ENCODE measurements around the gene PNPLA7. TPM values are rescaled to one million over a fixed set of nuclear protein-coding genes. Genes with fewer than 3 reads are reported as not detected.

PNPLA7 gene
- total and polyA plus RNA-seq, 12 donors, result 0.83 to 22.6 (median 9.4) TPM

DNA sequence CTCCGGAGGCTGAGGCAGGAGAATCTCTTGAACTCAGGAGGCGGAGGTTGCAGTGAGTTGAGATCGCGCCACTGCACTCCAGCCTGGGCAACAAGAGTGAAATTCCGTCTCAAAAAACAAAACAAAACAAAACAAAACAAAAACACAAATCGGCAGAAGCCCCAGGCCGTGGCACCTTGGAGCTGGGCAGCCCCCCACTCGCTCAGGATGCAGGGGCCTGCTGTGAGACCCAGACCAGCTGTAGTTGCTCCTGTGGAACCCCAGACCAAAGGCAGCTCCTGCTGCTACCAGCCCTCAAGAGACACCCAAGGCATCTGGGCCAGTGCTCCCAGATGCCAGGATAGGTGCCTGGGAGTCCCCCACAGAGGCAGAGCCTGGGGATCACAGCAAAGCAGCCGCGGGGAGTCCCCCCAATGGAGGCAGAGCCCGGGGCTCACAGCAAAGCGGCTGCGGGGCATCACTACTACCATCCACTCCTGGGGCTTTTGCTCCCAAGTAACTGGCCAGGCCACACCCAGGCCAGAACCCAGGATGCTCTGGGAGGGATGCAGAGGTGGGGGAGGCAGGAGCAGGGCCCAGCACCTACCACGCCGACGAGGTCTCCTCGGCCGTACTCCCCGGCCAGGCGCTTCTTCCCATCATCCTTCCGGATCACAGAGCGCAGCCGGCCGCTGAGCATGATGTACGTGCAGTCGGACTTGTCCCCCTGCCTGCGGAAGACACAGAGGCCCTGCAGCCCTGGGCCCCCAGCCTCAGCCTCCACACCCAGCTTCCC, 53.4 kb downstream of the PNPLA7 start:
- H3K27ac ChIP-seq, result no peak overlapping the region
- ATAC-seq, result no peak
- peaks cover 0 to 10% (median 0%) of the 10 kb centered on the region in 9 donors for H3K4me1 ChIP-seq
- 96% methylated on average over 27 of the region's 27 CpGs for WGBS, 2 donors
- DNase-seq, result no peak
- no peaks in the 10 kb centered on the region for H3K27me3 ChIP-seq
- H3K9me3 ChIP-seq, result no peaks in the 10 kb centered on the region
- intact Hi-C loops (cut with DNase I), result no loop called here
- no peak overlapping the region for H3K4me3 ChIP-seq
- TF ChIP-seq, protein P1, sequence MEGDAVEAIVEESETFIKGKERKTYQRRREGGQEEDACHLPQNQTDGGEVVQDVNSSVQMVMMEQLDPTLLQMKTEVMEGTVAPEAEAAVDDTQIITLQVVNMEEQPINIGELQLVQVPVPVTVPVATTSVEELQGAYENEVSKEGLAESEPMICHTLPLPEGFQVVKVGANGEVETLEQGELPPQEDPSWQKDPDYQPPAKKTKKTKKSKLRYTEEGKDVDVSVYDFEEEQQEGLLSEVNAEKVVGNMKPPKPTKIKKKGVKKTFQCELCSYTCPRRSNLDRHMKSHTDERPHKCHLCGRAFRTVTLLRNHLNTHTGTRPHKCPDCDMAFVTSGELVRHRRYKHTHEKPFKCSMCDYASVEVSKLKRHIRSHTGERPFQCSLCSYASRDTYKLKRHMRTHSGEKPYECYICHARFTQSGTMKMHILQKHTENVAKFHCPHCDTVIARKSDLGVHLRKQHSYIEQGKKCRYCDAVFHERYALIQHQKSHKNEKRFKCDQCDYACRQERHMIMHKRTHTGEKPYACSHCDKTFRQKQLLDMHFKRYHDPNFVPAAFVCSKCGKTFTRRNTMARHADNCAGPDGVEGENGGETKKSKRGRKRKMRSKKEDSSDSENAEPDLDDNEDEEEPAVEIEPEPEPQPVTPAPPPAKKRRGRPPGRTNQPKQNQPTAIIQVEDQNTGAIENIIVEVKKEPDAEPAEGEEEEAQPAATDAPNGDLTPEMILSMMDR (IDR thresholded peaks at IDR 0.05), result no peak
- H3K36me3 ChIP-seq, result peaks cover 0 to 40% (median 0%) of the 10 kb centered on the region in 9 donors

DNA sequence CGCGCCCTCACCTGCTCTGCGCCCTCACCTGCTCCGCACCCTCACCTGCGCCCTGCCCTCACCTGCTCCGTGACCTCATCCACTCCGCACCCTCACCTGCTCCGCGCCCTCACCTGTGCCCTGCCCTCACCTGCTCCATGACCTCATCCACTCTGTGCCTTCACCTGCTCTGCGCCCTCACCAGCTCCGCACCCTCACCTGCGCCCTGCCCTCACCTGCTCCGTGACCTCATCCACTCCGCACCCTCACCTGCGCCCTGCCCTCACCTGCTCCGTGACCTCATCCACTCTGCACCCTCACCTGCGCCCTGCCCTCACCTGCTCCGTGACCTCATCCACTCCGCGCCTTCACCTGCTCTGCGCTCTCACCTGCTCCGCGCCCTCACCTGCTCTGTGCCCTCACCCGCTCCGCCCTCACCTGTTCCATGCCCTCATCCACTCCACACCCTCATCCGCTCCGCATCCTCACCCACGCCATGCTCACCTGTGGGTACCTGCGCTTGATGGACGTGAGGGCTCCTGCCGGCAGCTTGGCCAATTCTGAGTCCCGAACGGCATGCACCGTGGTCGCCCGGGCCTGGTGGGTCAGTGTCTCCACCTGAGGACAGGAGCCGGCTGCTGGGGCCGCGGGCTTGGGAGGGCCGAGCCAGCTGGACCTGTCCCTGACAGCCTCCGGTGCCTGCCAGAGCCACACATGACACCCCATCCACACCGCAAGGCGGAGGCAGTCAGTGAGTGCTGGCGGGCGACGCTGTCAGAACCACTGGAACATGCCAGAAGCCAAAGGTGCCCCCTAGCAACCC, 55.5 kb downstream of the PNPLA7 start:
- Histone ChIP-seq H3K36me3 (peaks cover 0 to 30% (median 0%) of the 10 kb centered on the region in 9 donors), H3K4me3 (no peak overlapping the region), H3K9me3 (no peaks in the 10 kb centered on the region), H3K4me1 (peaks cover 0 to 10% (median 0%) of the 10 kb centered on the region in 9 donors), H3K27ac (no peak overlapping the region), H3K27me3 (no peaks in the 10 kb centered on the region)
- DNase-seq (no peak), ATAC-seq (peak; percentile 16 to 89 (median 33))
- TF ChIP-seq, protein P1 (IDR thresholded peaks at IDR 0.05), result no peak
- intact Hi-C loops (cut with DNase I), result no loop called here
- WGBS, 2 donors, result 95 to 96% methylated on average over 46 of the region's 46 CpGs

DNA sequence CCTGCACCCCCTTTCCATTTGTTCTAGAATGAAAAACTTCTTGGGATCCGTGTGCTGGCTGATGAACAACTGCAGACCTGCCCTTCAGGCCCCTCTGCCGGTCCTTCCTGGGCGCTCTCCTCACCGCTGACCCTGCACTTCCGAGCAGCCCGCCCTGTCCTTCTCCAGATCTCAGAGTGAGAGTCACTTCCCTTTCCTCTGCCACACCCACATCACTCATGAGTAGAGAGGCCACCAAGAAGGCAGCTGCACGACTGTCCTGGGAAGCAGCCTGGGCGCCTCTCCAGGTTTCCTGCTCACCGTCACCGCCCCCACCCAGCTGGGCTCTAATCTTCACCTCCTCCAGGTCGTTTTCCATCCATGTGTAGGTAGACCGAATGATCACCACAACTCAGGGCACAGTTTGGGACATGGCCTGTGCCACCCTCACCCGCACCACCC, 56.1 kb downstream of the PNPLA7 start:
- H3K4me3 ChIP-seq, result no peak overlapping the region
- H3K27ac ChIP-seq, result no peak overlapping the region
- TF ChIP-seq, protein P1 (IDR thresholded peaks at IDR 0.05), result no peak
- H3K4me1 ChIP-seq, result peaks cover 0 to 10% (median 0%) of the 10 kb centered on the region in 9 donors
- WGBS, 2 donors, result 58 to 72% methylated on average over 13 of the region's 13 CpGs
- H3K9me3 ChIP-seq, result no peaks in the 10 kb centered on the region
- H3K36me3 ChIP-seq, result peaks cover 0 to 25% (median 0%) of the 10 kb centered on the region in 9 donors
- intact Hi-C loops (cut with DNase I), result no loop called here
- DNase-seq (no peak), ATAC-seq (peak in 7 of 8 donors; percentile 29 to 78 (median 44))
- no peaks in the 10 kb centered on the region for H3K27me3 ChIP-seq

DNA sequence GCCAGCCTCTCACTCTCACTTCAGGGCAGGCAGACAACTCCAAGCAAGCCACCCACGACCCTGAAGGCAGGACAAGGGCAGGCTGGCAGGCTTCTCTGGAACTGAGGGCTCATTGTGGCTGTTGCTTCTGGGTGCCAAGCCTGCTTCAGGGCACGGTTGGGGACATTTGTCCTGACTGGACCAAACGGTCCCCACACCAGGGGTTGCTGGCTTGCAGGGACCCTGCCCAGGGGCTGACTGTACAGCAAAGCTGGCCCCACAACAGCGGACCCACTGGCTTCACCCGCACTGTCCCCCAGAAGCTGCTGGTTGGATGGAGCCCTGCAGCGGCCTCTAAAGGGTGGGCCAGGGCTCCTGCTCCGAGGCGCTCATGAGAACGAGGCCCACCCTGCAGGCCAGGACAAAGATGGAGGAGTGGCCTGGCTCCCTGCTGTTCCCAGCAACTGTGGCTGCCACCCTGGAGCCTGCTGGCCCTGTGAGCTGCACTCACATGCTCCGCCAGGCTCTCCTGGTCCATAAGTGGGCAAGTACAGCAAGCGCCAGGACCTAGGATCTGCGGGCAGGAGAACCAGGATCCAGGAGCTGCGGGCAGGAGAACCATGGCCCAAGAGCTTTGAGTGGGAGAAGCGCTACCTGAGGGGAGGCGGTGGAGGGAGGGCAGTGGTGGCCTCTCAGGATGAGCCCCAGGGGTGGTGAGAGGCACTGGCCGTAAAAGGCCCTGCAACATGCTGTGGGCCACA, 56.7 kb downstream of the PNPLA7 start:
- 94 to 95% methylated on average over 16 of the region's 16 CpGs for WGBS, 2 donors
- intact Hi-C loops (cut with DNase I), result no loop called here
- H3K36me3 ChIP-seq, result peaks cover 0 to 25% (median 0%) of the 10 kb centered on the region in 9 donors
- no peak overlapping the region for H3K4me3 ChIP-seq
- H3K4me1 ChIP-seq, result peaks cover 0 to 10% (median 0%) of the 10 kb centered on the region in 9 donors
- no peaks in the 10 kb centered on the region for H3K9me3 ChIP-seq
- TF ChIP-seq, protein P1 (IDR thresholded peaks at IDR 0.05), result no peak
- no peaks in the 10 kb centered on the region for H3K27me3 ChIP-seq
- DNase-seq (no peak), ATAC-seq (peak in 1 of 8 donors; percentile 9)
- H3K27ac ChIP-seq, result no peak overlapping the region

Data from heart right ventricle (tissue), 16 donors.